ENCODE measurements around the gene GEMIN7.
A peak's percentile ranks its signal among the peaks of the same experiment; 100 is the strongest.

GEMIN7 gene

GRCh38 chr19:45059258-45059965 lies 19.6 kb upstream of the GEMIN7 start:
- TF ChIP-seq RAD21 (IDR thresholded peaks at IDR 0.05; ENCODE audit: low read depth) (peak; percentile 75), TCF12 (IDR thresholded peaks at IDR 0.05; ENCODE audit: low read depth) (no peak)

GRCh38 chr19:45061965-45062364 lies 17.1 kb upstream of the GEMIN7 start:
- TF ChIP-seq ZBTB7A (IDR thresholded peaks at IDR 0.05; ENCODE audit: low read depth) (no peak), TCF12 (IDR thresholded peaks at IDR 0.05; ENCODE audit: low read depth) (no peak), TAF1 (IDR thresholded peaks at IDR 0.05; ENCODE audit: low read depth) (no peak), CREB1 (IDR thresholded peaks at IDR 0.05; ENCODE audit: low read depth) (no peak), EGR1 (IDR thresholded peaks at IDR 0.05) (no peak), USF1 (IDR thresholded peaks at IDR 0.05) (no peak), REST (IDR thresholded peaks at IDR 0.05; ENCODE audit: low read depth) (no peak), CEBPB (IDR thresholded peaks at IDR 0.05) (no peak), EP300 (IDR thresholded peaks at IDR 0.05; ENCODE audit: borderline replicate concordance) (no peak), NFIC (IDR thresholded peaks at IDR 0.05) (no peak), MAX (IDR thresholded peaks at IDR 0.05) (no peak), FOXM1 (IDR thresholded peaks at IDR 0.05; ENCODE audit: borderline replicate concordance, low read depth) (no peak), YY1 (IDR thresholded peaks at IDR 0.05; ENCODE audit: low read depth) (no peak), TEAD4 (IDR thresholded peaks at IDR 0.05) (no peak), RAD21 (IDR thresholded peaks at IDR 0.05; ENCODE audit: low read depth) (no peak)

GRCh38 chr19:45063851-45064801 lies 14.9 kb upstream of the GEMIN7 start:
- TF ChIP-seq REST (IDR thresholded peaks at IDR 0.05; ENCODE audit: low read depth), result no peak
- no peak for TF ChIP-seq FOXM1 (IDR thresholded peaks at IDR 0.05; ENCODE audit: borderline replicate concordance, low read depth)
- no peak for TF ChIP-seq MAX (IDR thresholded peaks at IDR 0.05)
- TF ChIP-seq TAF1 (IDR thresholded peaks at IDR 0.05; ENCODE audit: low read depth), result no peak
- no peak for TF ChIP-seq EGR1 (IDR thresholded peaks at IDR 0.05)
- no peak for TF ChIP-seq NFIC (IDR thresholded peaks at IDR 0.05)
- no peak for TF ChIP-seq YY1 (IDR thresholded peaks at IDR 0.05; ENCODE audit: low read depth)
- no peak for TF ChIP-seq EP300 (IDR thresholded peaks at IDR 0.05; ENCODE audit: borderline replicate concordance)
- no peak for TF ChIP-seq TCF12 (IDR thresholded peaks at IDR 0.05; ENCODE audit: low read depth)
- TF ChIP-seq CREB1 (IDR thresholded peaks at IDR 0.05; ENCODE audit: low read depth), result no peak
- TF ChIP-seq CEBPB (IDR thresholded peaks at IDR 0.05), result no peak
- TF ChIP-seq TEAD4 (IDR thresholded peaks at IDR 0.05), result no peak
- TF ChIP-seq RAD21 (IDR thresholded peaks at IDR 0.05; ENCODE audit: low read depth), result no peak
- no peak for TF ChIP-seq ZBTB7A (IDR thresholded peaks at IDR 0.05; ENCODE audit: low read depth)
- TF ChIP-seq USF1 (IDR thresholded peaks at IDR 0.05), result no peak

- no peak for TF ChIP-seq ZBTB7A (IDR thresholded peaks at IDR 0.05; ENCODE audit: low read depth)
Observed at GRCh38 chr19:45066921-45067661, 12.0 kb upstream of the GEMIN7 start.

- TF ChIP-seq CEBPB (IDR thresholded peaks at IDR 0.05) (no peak), TAF1 (IDR thresholded peaks at IDR 0.05; ENCODE audit: low read depth) (no peak), TEAD4 (IDR thresholded peaks at IDR 0.05) (no peak), YY1 (IDR thresholded peaks at IDR 0.05; ENCODE audit: low read depth) (no peak), REST (IDR thresholded peaks at IDR 0.05; ENCODE audit: low read depth) (no peak)
Observed at GRCh38 chr19:45068041-45068440, 11.0 kb upstream of the GEMIN7 start.
